SK-N-SH treated with all-trans-retinoic acid at 6 μM for 48 hours (cell line): ENCODE measurements around the gene SEPTIN8.

ENCODE experiments used
- ATAC-seq: fragments of 200-7000 bp; cut with Tn5 transposase; 3 replicates; pipeline ENCODE4 v1.9.1; 2020; ENCODE audit warnings: mild to moderate bottlenecking, moderate library complexity
- CSDC2 ChIP-seq: fragments of 250-450 bp; sonication (Bioruptor Pico); IDR thresholded peaks from 2 replicates; pipeline ENCODE4 v1.5.0; 2020; ENCODE audit warnings: mild to moderate bottlenecking, moderate library complexity
- ESRRG ChIP-seq: fragments of 250-450 bp; sonication (Bioruptor Pico); IDR thresholded peaks from 2 replicates; pipeline ENCODE4 v1.6.1; 2021; ENCODE audit warnings: mild to moderate bottlenecking
- GLIS3 ChIP-seq: fragments of 250-450 bp; sonication (Bioruptor Pico); IDR thresholded peaks from 2 replicates; pipeline ENCODE4 v1.5.0; 2020; ENCODE audit warnings: mild to moderate bottlenecking, moderate library complexity
- ISL1 ChIP-seq: fragments of 250-450 bp; sonication (Bioruptor Pico); IDR thresholded peaks from 2 replicates; pipeline ENCODE4 v2.1.2; 2022; ENCODE audit warnings: mild to moderate bottlenecking, moderate library complexity
- PPARA ChIP-seq: fragments of 250-450 bp; sonication (Bioruptor Pico); IDR thresholded peaks from 2 replicates; pipeline ENCODE4 v1.5.0; 2020; ENCODE audit warnings: mild to moderate bottlenecking, borderline replicate concordance
- RARB ChIP-seq: fragments of 250-450 bp; sonication (Bioruptor Pico); IDR thresholded peaks from 2 replicates; pipeline ENCODE4 v1.8.0; 2021; ENCODE audit warnings: mild to moderate bottlenecking, moderate library complexity
- SNAI2 ChIP-seq: fragments of 250-450 bp; sonication (Bioruptor Pico); IDR thresholded peaks from 2 replicates; pipeline ENCODE4 v1.5.0; 2020; ENCODE audit warnings: mild to moderate bottlenecking, moderate library complexity
- TOX ChIP-seq: fragments of 250-450 bp; sonication (Bioruptor Pico); IDR thresholded peaks from 2 replicates; pipeline ENCODE4 v1.8.0; 2021; ENCODE audit warnings: mild to moderate bottlenecking, moderate library complexity, borderline replicate concordance
- ZC3H10 ChIP-seq: fragments of 250-450 bp; sonication (Bioruptor Pico); IDR thresholded peaks from 2 replicates; pipeline ENCODE4 v1.5.1; 2021; ENCODE audit warnings: mild to moderate bottlenecking, moderate library complexity
- ZFP3 ChIP-seq: fragments of 250-450 bp; sonication (Bioruptor Pico); IDR thresholded peaks from 2 replicates; pipeline ENCODE4 v1.5.0; 2020; ENCODE audit warnings: mild to moderate bottlenecking, moderate library complexity
- ZFP30 ChIP-seq: fragments of 450-650 bp; formaldehyde crosslinking; IDR thresholded peaks from 2 replicates; pipeline ENCODE4 v1.5.0; 2022; ENCODE audit warnings: mild to moderate bottlenecking, moderate library complexity
- ZNF565 ChIP-seq: fragments of 450-650 bp; formaldehyde crosslinking; conservative IDR thresholded peaks from 2 replicates; pipeline ENCODE4 v1.5.0; 2020; ENCODE audit warnings: low read depth, mild to moderate bottlenecking, moderate library complexity
- ZNF70 ChIP-seq: fragments of 450-650 bp; formaldehyde crosslinking; IDR thresholded peaks from 2 replicates; pipeline ENCODE4 v1.5.0; 2020; ENCODE audit warnings: mild to moderate bottlenecking, moderate library complexity
- ZNF8 ChIP-seq: fragments of 450-650 bp; formaldehyde crosslinking; IDR thresholded peaks from 2 replicates; pipeline ENCODE4 v1.5.0; 2020; ENCODE audit warnings: mild to moderate bottlenecking, moderate library complexity
- TF ChIP-seq, protein P1 (sequence below): fragments of 250-450 bp; sonication (Bioruptor Pico); IDR thresholded peaks from 2 replicates; pipeline ENCODE4 v1.8.0; 2020; ENCODE audit warnings: mild to moderate bottlenecking, moderate library complexity, borderline replicate concordance
- TF ChIP-seq, protein P2 (sequence below): fragments of 250-450 bp; sonication (Bioruptor Pico); IDR thresholded peaks from 2 replicates; pipeline ENCODE4 v1.8.0; 2021; ENCODE audit warnings: low read depth, mild to moderate bottlenecking, moderate library complexity, borderline replicate concordance
- TF ChIP-seq, protein P3 (sequence below): fragments of 250-450 bp; sonication (Bioruptor Pico); IDR thresholded peaks from 2 replicates; pipeline ENCODE4 v1.5.1; 2021; ENCODE audit warnings: mild to moderate bottlenecking, moderate library complexity

The SEPTIN8 gene

DNA sequence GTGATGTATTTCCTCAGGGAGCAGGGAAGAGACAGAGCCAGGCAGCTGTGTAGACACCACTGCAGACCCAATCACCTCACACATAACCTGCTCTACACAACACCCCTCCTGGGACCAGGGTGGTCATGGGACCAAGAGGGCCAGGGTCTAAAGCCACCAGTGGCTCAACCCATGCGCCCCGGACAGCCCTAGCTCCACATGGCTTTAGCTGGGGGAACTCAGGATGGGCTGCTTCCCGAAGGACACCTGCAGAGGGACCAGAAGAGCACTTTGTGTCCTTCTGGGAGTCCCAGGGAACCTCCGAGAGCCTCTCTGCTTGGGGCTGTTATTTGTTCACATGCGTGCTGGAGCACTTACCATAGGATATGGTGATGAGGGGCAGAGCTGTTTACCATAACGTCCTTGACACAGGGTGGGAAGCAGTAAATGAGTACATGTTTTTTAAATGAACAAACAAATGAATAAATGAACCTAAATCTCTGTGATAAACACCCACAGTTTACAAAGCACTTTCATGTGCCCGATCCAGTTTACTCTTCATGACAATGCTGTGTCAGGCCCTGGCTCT is 12.3 kb downstream of the SEPTIN8 start:
- TF ChIP-seq ISL1: no peak
- TF ChIP-seq, protein P1, sequence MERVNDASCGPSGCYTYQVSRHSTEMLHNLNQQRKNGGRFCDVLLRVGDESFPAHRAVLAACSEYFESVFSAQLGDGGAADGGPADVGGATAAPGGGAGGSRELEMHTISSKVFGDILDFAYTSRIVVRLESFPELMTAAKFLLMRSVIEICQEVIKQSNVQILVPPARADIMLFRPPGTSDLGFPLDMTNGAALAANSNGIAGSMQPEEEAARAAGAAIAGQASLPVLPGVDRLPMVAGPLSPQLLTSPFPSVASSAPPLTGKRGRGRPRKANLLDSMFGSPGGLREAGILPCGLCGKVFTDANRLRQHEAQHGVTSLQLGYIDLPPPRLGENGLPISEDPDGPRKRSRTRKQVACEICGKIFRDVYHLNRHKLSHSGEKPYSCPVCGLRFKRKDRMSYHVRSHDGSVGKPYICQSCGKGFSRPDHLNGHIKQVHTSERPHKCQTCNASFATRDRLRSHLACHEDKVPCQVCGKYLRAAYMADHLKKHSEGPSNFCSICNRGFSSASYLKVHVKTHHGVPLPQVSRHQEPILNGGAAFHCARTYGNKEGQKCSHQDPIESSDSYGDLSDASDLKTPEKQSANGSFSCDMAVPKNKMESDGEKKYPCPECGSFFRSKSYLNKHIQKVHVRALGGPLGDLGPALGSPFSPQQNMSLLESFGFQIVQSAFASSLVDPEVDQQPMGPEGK (CRISPR knock-in tag): no peak
- TF ChIP-seq ZNF565: no peak
- no peak for TF ChIP-seq CSDC2 (CRISPR knock-in tag)
- TF ChIP-seq ESRRG: no peak
- TF ChIP-seq ZNF8 (CRISPR knock-in tag): no peak
- no peak for TF ChIP-seq RARB (CRISPR knock-in tag)
- TF ChIP-seq ZNF70 (CRISPR knock-in tag): no peak
- no peak for ATAC-seq

DNA sequence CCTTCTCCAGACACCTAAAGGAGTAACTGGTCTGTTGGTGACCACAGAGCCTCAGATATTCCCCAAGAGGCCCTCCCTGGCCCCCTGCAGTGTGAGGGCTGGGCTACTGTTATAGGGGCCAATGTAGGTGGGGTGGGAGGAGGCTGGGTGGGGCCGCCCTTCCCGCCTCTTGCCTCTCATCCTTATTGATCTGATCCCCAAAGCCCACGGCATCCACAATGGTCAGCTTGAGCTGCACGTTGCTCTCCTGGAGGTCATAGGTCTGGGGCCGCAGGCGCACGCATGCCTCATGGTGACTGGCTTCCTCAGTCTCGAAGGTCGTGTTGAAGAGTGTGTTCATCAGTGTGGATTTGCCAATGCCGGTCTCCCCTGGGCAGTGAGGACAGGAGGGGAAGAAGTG is 13.0 kb downstream of the SEPTIN8 start:
- no peak for TF ChIP-seq RARB (CRISPR knock-in tag)
- TF ChIP-seq, protein P2, sequence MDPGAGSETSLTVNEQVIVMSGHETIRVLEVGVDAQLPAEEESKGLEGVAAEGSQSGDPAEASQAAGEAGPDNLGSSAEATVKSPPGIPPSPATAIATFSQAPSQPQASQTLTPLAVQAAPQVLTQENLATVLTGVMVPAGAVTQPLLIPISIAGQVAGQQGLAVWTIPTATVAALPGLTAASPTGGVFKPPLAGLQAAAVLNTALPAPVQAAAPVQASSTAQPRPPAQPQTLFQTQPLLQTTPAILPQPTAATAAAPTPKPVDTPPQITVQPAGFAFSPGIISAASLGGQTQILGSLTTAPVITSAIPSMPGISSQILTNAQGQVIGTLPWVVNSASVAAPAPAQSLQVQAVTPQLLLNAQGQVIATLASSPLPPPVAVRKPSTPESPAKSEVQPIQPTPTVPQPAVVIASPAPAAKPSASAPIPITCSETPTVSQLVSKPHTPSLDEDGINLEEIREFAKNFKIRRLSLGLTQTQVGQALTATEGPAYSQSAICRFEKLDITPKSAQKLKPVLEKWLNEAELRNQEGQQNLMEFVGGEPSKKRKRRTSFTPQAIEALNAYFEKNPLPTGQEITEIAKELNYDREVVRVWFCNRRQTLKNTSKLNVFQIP (CRISPR knock-in tag): no peak
- TF ChIP-seq, all 23 proteins: peak for 0
- ATAC-seq: no peak

DNA sequence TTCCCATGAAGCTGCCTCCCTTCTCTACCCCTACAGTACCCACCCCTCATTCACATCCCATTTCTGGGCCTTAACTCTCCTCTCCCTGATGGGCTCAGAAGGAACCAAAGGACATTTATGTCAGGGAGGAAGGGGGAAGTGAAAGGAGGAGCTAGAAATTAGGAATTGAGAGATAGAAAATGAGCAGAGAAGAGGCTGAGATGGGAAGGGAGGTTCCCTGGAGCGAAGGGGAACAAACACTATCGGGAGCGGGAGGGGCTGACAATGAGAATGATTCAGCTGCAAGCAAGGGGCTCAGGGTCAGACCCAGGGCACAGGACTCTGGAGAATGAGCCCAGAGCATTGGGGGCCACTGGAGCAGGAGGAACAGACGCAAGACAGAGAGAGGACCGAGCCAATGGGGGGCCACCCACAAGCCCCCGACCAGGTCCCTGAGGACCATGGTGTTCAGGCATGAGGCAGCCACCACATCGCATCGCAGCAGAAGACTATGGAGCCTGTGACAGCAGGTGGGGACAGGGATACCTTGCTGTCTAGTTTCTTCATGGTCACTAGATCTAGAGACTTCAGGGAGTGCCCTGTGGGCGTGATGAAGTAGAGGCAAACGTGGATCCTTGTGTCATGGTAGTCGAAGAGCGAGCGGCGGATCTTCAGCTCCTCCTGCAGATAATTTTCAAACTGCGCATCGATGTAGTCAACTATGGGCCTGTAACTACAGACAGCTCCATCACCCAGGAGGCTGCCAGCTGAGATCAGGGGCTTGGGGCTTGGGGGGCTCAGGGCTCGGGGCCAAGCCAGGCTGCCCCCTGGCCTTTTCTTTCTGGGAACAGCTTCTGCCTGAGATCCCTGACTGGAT is 13.6 kb downstream of the SEPTIN8 start:
- ATAC-seq: no peak
- TF ChIP-seq SNAI2: no peak
- TF ChIP-seq ZFP30 (CRISPR knock-in tag): no peak
- TF ChIP-seq, protein P1 (CRISPR knock-in tag): no peak
- no peak for TF ChIP-seq ZC3H10 (CRISPR knock-in tag)
- no peak for TF ChIP-seq ZFP3 (CRISPR knock-in tag)

DNA sequence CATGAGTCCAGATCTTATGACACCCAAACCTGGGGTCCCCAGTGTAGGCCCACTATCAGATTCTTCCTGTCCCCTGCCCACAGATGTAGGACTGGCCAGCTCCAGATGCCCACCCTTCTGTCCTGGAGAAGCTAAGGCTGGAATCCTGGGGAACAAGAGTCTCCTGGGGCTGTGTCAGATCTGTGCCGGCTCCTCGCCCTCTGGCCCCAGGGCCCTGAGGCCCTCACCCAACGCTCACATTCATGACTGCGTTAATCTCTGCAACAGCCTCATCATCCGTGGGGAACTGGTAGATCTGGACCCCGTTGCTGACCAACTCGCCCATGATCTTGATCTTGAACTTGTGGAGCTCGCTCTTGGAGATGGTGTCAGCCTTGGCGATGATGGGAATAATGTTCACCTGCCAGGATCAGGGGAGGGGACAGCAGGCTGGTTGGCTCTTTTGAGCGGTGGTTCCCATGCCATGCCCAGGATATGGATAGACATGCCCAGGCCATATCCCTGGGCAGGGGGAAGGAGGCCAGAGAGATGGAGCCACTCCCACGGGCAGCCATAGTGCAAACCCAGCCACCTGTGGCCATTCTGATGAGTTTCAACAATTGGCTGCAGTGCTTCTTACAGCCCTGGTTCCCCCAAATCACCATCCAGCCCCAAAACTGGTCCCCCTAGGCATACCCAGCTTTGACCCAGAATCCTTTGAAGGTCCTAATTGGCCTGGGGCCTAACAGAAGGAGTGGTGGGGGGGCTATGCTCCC is 14.6 kb downstream of the SEPTIN8 start:
- TF ChIP-seq GLIS3 (CRISPR knock-in tag) (no peak), SNAI2 (no peak), PPARA (CRISPR knock-in tag) (no peak), RARB (CRISPR knock-in tag) (no peak), TOX (CRISPR knock-in tag) (no peak)
- TF ChIP-seq, protein P3, sequence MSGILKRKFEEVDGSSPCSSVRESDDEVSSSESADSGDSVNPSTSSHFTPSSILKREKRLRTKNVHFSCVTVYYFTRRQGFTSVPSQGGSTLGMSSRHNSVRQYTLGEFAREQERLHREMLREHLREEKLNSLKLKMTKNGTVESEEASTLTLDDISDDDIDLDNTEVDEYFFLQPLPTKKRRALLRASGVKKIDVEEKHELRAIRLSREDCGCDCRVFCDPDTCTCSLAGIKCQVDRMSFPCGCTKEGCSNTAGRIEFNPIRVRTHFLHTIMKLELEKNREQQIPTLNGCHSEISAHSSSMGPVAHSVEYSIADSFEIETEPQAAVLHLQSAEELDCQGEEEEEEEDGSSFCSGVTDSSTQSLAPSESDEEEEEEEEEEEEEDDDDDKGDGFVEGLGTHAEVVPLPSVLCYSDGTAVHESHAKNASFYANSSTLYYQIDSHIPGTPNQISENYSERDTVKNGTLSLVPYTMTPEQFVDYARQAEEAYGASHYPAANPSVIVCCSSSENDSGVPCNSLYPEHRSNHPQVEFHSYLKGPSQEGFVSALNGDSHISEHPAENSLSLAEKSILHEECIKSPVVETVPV (CRISPR knock-in tag): no peak
- TF ChIP-seq, protein P1 (CRISPR knock-in tag): no peak
- ATAC-seq: no peak
